ENCODE results near the gene NFE2L1. TPM values are rescaled to one million over a fixed set of nuclear protein-coding genes. Genes with fewer than 3 reads are reported as not detected.

The NFE2L1 gene
- polyA plus RNA-seq, 2 of the 4 experiments (the other 2 are of a cell fraction), result 108 to 283 TPM

GRCh38 chr17:48051283-48051682, 3.1 kb downstream of the NFE2L1 start:
- 92% methylated on average over 10 of the region's 10 CpGs for WGBS (ENCODE audit: missing lambda C conversion rate)
- no peak for TF ChIP-seq E2F6 (IDR thresholded peaks at IDR 0.05; ENCODE audit: borderline replicate concordance, low read depth)
- no peak for TF ChIP-seq PHF8 (IDR thresholded peaks at IDR 0.05; ENCODE audit: borderline replicate concordance, low read depth)
- 0 out of 5 replicates have a peak, but pooled peaks of 1 of the 2 experiments have one; percentile 27 for TF ChIP-seq JUN (IDR thresholded peaks at IDR 0.05)
- no peak for TF ChIP-seq ESRRA (IDR thresholded peaks at IDR 0.05; ENCODE audit: borderline replicate concordance, low read length)
- FAIRE-seq (no peak), ATAC-seq (no peak), DNase-seq (ENCODE audit: low read depth in 1 of 2, low spot score in 1 of 2) (no peak)
- Histone ChIP-seq H3K27ac (peak overlapping the region; percentile 90 to 95; a peak in 4 of 6 replicates), H3K4me1 (peaks cover 78% of the 10 kb centered on the region), H3K9me3 (no peaks in the 10 kb centered on the region), H3K4me2 (peak overlapping the region; percentile 94), H3K4me3 (no peak overlapping the region)
- ChIA-PET CTCF (interaction anchor here (10.4 to 46.6 kb wide), 2 partner anchors 18 to 25 kb away, joined by 114 to 1398 read pairs; no protein-coding TSS in a partner anchor), POLR2A (no interaction called here)

GRCh38 chr17:48051706-48052486, 3.7 kb downstream of the NFE2L1 start:
- 71% methylated on average over 5 of the region's 5 CpGs for WGBS (ENCODE audit: missing lambda C conversion rate)
- DNase-seq (ENCODE audit: low read depth in 1 of 2, low spot score in 1 of 2) (peak in 1 of 2 experiments; percentile 52), FAIRE-seq (no peak), ATAC-seq (no peak)
- H3K4me1 ChIP-seq, result peaks cover 76% of the 10 kb centered on the region
- ChIA-PET CTCF (interaction anchor here (10.4 to 46.6 kb wide), 3 partner anchors 4 to 25 kb away, joined by 114 to 1398 read pairs (median 1398); partner anchors contain the start of genes COPZ2 and NFE2L1), POLR2A (no interaction called here)
- no peak overlapping the region for H3K4me3 ChIP-seq
- TF ChIP-seq RAD21 (conservative IDR thresholded peaks at IDR 0.05 in 1 of 2, IDR thresholded peaks at IDR 0.05 in 1 of 2) (no peak), SREBF2 (IDR thresholded peaks at IDR 0.05) (no peak), CTCF (IDR thresholded peaks at IDR 0.05) (no peak), SMC3 (IDR thresholded peaks at IDR 0.05) (no peak), HOXB5 (CRISPR knock-in tag; IDR thresholded peaks at IDR 0.05) (no peak), HES2 (IDR thresholded peaks at IDR 0.05) (no peak), ATOH8 (CRISPR knock-in tag; IDR thresholded peaks at IDR 0.05; ENCODE audit: low read depth) (no peak), HMGXB4 (CRISPR knock-in tag; IDR thresholded peaks at IDR 0.05; ENCODE audit: borderline replicate concordance) (no peak), ZSCAN20 (CRISPR knock-in tag; IDR thresholded peaks at IDR 0.05) (no peak), KDM5A (IDR thresholded peaks at IDR 0.05) (no peak), ZNF302 (CRISPR knock-in tag; IDR thresholded peaks at IDR 0.05) (no peak), EHF (CRISPR knock-in tag; IDR thresholded peaks at IDR 0.05) (no peak), GATA3 (IDR thresholded peaks at IDR 0.05; ENCODE audit: borderline replicate concordance) (no peak)
- peak overlapping the region; percentile 94 for H3K4me2 ChIP-seq
- H3K9me3 ChIP-seq, result no peaks in the 10 kb centered on the region
- peak overlapping the region; percentile 90 to 95; a peak in 4 of 6 replicates for H3K27ac ChIP-seq

All from A549 (cell line).